Measurements from ENCODE around the gene ASXL1. TPM values are rescaled to one million over a fixed set of nuclear protein-coding genes. Genes with fewer than 3 reads are reported as not detected.
A peak's percentile ranks its signal among the peaks of the same experiment; 100 is the strongest.

The ASXL1 gene
- polyA plus RNA-seq, 3 donors, result 1.8 to 47.1 (median 2.8) TPM

DNA sequence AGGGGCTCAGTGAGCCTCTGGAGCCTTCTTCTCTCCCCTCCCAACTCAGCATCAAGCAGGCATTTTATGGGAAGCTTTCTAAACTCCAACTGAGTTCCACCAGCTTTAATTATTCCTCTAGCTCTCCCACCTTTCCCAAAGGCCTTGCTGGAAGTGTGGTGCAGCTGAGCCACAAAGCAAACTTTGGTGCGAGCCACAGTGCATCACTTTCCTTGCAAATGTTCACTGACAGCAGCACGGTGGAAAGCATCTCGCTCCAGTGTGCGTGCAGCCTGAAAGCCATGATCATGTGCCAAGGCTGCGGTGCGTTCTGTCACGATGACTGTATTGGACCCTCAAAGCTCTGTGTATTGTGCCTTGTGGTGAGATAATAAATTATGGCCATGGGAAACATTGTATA is 78.8 kb downstream of the ASXL1 start:
- Histone ChIP-seq H3K9ac (ENCODE audit: insufficient read depth, low read length, poor library complexity, severe bottlenecking) (no peak overlapping the region), H3K4me1 (ENCODE audit: control insufficient read depth in 1 of 2, insufficient read depth in 2 of 2, low read length in 2 of 2) (no peaks in the 10 kb centered on the region), H3K36me3 (replicated peaks in 1 of 2; ENCODE audit: control insufficient read depth in 1 of 2, insufficient read depth in 2 of 2, low read length in 2 of 2) (peaks cover 71 to 99% of the 10 kb centered on the region in 2 donors), H3K4me2 (replicated peaks; ENCODE audit: extremely low read depth, low read length, poor library complexity, severe bottlenecking) (no peak overlapping the region), H3K27me3 (ENCODE audit: control insufficient read depth in 2 of 2, insufficient read depth in 2 of 2, low read length in 2 of 2) (no peaks in the 10 kb centered on the region), H2AFZ (ENCODE audit: insufficient read depth, low read depth, low read length, poor library complexity, severe bottlenecking) (no peak overlapping the region), H3K4me3 (replicated peaks in 1 of 3; ENCODE audit: low read depth in 2 of 3, low read length in 3 of 3) (no peak overlapping the region), H4K20me1 (ENCODE audit: insufficient read depth, low read length) (no peaks in the 10 kb centered on the region), H3K27ac (ENCODE audit: low read depth in 1 of 2, low read length in 2 of 2) (no peak overlapping the region), H3K79me2 (ENCODE audit: insufficient read depth, low read length) (no peaks in the 10 kb centered on the region), H3K9me3 (replicated peaks in 1 of 2; ENCODE audit: control insufficient read depth in 1 of 2, insufficient read depth in 1 of 2, low read length in 2 of 2) (no peaks in the 10 kb centered on the region)
- no peaks in the 10 kb centered on the region for H3K9me3 Mint-ChIP-seq
- H3K27ac Mint-ChIP-seq, result peak overlapping the region in 1 of 7 donors; percentile 27
- no peaks in the 10 kb centered on the region for H3K27me3 Mint-ChIP-seq (ENCODE audit: low read depth in 3 of 3)
- WGBS (ENCODE audit: insufficient coverage), result 100% methylated on average over 5 of the region's 7 CpGs
- TF ChIP-seq, protein P1, sequence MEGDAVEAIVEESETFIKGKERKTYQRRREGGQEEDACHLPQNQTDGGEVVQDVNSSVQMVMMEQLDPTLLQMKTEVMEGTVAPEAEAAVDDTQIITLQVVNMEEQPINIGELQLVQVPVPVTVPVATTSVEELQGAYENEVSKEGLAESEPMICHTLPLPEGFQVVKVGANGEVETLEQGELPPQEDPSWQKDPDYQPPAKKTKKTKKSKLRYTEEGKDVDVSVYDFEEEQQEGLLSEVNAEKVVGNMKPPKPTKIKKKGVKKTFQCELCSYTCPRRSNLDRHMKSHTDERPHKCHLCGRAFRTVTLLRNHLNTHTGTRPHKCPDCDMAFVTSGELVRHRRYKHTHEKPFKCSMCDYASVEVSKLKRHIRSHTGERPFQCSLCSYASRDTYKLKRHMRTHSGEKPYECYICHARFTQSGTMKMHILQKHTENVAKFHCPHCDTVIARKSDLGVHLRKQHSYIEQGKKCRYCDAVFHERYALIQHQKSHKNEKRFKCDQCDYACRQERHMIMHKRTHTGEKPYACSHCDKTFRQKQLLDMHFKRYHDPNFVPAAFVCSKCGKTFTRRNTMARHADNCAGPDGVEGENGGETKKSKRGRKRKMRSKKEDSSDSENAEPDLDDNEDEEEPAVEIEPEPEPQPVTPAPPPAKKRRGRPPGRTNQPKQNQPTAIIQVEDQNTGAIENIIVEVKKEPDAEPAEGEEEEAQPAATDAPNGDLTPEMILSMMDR (IDR thresholded peaks at IDR 0.05), result no peak
- DNase-seq, result no peak
- peaks cover 68 to 85% of the 10 kb centered on the region in 2 donors for H3K36me3 Mint-ChIP-seq
- H3K4me3 Mint-ChIP-seq, result no peak overlapping the region
- no peaks in the 10 kb centered on the region for H3K4me1 Mint-ChIP-seq
- intact Hi-C loops (cut with micrococcal nuclease), result no loop called here

DNA sequence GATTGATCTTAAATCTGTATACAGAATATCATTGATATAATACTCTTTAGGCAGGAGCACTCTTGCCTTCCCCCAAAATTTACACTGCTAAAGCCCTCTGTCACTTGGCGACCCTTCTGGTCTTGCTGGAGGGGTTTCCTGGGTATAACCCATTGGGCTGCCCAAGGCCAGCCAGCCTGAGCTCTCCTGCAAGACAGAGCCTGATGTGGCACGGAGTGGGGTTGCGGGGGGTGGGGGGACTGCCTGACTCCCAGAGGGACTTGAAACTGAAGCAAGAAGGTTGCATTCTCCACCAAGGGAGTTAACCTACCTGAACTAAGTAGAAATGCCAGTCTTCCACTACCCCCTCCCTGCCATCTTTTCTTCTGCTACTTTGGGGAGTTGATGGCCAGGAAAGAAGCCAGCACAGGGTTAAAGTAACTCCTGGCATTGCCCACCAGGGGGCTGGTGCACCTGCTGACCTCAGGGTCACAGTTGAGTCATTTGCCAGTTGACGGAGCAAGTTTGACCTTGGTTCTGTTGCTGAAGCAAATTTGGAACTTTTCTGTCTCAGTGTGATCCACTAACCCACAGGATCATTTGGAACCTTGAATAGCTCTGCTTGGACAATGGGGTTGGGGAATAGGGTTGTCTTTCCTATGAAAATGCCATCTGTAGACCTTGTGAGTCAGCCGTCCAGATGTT is 79.4 kb downstream of the ASXL1 start:
- Histone ChIP-seq H3K27me3 (ENCODE audit: control insufficient read depth in 2 of 2, insufficient read depth in 2 of 2, low read length in 2 of 2) (no peaks in the 10 kb centered on the region), H3K9me3 (replicated peaks in 1 of 2; ENCODE audit: control insufficient read depth in 1 of 2, insufficient read depth in 1 of 2, low read length in 2 of 2) (no peaks in the 10 kb centered on the region), H4K20me1 (ENCODE audit: insufficient read depth, low read length) (no peaks in the 10 kb centered on the region), H3K79me2 (ENCODE audit: insufficient read depth, low read length) (no peaks in the 10 kb centered on the region), H3K27ac (ENCODE audit: low read depth in 1 of 2, low read length in 2 of 2) (no peak overlapping the region), H3K4me2 (replicated peaks; ENCODE audit: extremely low read depth, low read length, poor library complexity, severe bottlenecking) (no peak overlapping the region), H3K36me3 (replicated peaks in 1 of 2; ENCODE audit: control insufficient read depth in 1 of 2, insufficient read depth in 2 of 2, low read length in 2 of 2) (peaks cover 68 to 97% of the 10 kb centered on the region in 2 donors), H2AFZ (ENCODE audit: insufficient read depth, low read depth, low read length, poor library complexity, severe bottlenecking) (no peak overlapping the region), H3K4me3 (replicated peaks in 1 of 3; ENCODE audit: low read depth in 2 of 3, low read length in 3 of 3) (no peak overlapping the region), H3K4me1 (ENCODE audit: control insufficient read depth in 1 of 2, insufficient read depth in 2 of 2, low read length in 2 of 2) (no peaks in the 10 kb centered on the region), H3K9ac (ENCODE audit: insufficient read depth, low read length, poor library complexity, severe bottlenecking) (no peak overlapping the region)
- Mint-ChIP-seq H3K4me1 (no peaks in the 10 kb centered on the region), H3K4me3 (no peak overlapping the region), H3K27ac (peak overlapping the region in 1 of 7 donors; percentile 77), H3K27me3 (ENCODE audit: low read depth in 3 of 3) (no peaks in the 10 kb centered on the region), H3K9me3 (no peaks in the 10 kb centered on the region), H3K36me3 (peaks cover 65 to 82% of the 10 kb centered on the region in 2 donors)
- intact Hi-C loops (cut with micrococcal nuclease), result no loop called here
- 68% methylated on average over 2 of the region's 5 CpGs for WGBS (ENCODE audit: insufficient coverage)
- DNase-seq, result peak in 1 of 3 donors; percentile 23
- TF ChIP-seq, protein P1 (IDR thresholded peaks at IDR 0.05), result no peak
